DMS153 treated with DMSO at 0.1 percent for 48 hours (cell line): ENCODE results near the gene CLEC1A.

Experiments used
- DNase-seq: peaks from one replicate; lab custom pipeline; 2025; ENCODE audit not compliant: unreplicated experiment; lab: John Stamatoyannopoulos, UW

CLEC1A gene

GRCh38 chr12:10101648-10102220, 2.9 kb upstream of the CLEC1A start:
- no peak for DNase-seq

GRCh38 chr12:10101042-10101579, 2.3 kb upstream of the CLEC1A start:
- no peak for DNase-seq

- no peak for DNase-seq
These were observed 1.3 kb downstream of the CLEC1A start for GRCh38 chr12:10097521-10097920.

GRCh38 chr12:10095971-10096370, 2.8 kb downstream of the CLEC1A start:
- no peak for DNase-seq

GRCh38 chr12:10094646-10095395, 4.0 kb downstream of the CLEC1A start:
- DNase-seq: no peak

- DNase-seq: no peak
These were observed 9.6 kb downstream of the CLEC1A start for GRCh38 chr12:10088955-10089900.

GRCh38 chr12:10088031-10088430, 10.8 kb downstream of the CLEC1A start:
- no peak for DNase-seq

- DNase-seq: no peak
These were observed 12.4 kb downstream of the CLEC1A start for GRCh38 chr12:10086387-10086786.

GRCh38 chr12:10084733-10085132, 14.1 kb downstream of the CLEC1A start:
- no peak for DNase-seq

GRCh38 chr12:10082117-10082874, 16.5 kb downstream of the CLEC1A start:
- no peak for DNase-seq

- no peak for DNase-seq
These were observed 23.3 kb downstream of the CLEC1A start for GRCh38 chr12:10075451-10075850.

- no peak for DNase-seq
These were observed 25.5 kb downstream of the CLEC1A start for GRCh38 chr12:10073261-10073660.

GRCh38 chr12:10072131-10072530, 26.7 kb downstream of the CLEC1A start:
- no peak for DNase-seq

- no peak for DNase-seq
These were observed 28.4 kb downstream of the CLEC1A start for GRCh38 chr12:10070380-10070779.

GRCh38 chr12:10069976-10070375, 28.8 kb downstream of the CLEC1A start:
- no peak for DNase-seq

GRCh38 chr12:10069099-10069498, 29.7 kb downstream of the CLEC1A start:
- no peak for DNase-seq

GRCh38 chr12:10068644-10069043, 30.1 kb downstream of the CLEC1A start:
- no peak for DNase-seq

GRCh38 chr12:10067942-10068341, 30.8 kb downstream of the CLEC1A start:
- DNase-seq: no peak

- DNase-seq: no peak
These were observed 31.5 kb downstream of the CLEC1A start for GRCh38 chr12:10067264-10067663.

GRCh38 chr12:10065241-10065640, 33.5 kb downstream of the CLEC1A start:
- no peak for DNase-seq

- no peak for DNase-seq
These were observed 40.4 kb downstream of the CLEC1A start for GRCh38 chr12:10058387-10058786.
